Measurements from ENCODE around the gene TNS1.

Gene TNS1

GRCh38 chr2:217928324-217929181 lies 74.2 kb downstream of the TNS1 start:
- DNase-seq = no peak

GRCh38 chr2:217927601-217928323 lies 75.0 kb downstream of the TNS1 start:
- no peak for DNase-seq

- DNase-seq = no peak
These were observed 76.0 kb downstream of the TNS1 start for GRCh38 chr2:217926801-217927200.

- no peak for DNase-seq
These were observed 78.4 kb downstream of the TNS1 start for GRCh38 chr2:217924346-217924901.

DNA sequence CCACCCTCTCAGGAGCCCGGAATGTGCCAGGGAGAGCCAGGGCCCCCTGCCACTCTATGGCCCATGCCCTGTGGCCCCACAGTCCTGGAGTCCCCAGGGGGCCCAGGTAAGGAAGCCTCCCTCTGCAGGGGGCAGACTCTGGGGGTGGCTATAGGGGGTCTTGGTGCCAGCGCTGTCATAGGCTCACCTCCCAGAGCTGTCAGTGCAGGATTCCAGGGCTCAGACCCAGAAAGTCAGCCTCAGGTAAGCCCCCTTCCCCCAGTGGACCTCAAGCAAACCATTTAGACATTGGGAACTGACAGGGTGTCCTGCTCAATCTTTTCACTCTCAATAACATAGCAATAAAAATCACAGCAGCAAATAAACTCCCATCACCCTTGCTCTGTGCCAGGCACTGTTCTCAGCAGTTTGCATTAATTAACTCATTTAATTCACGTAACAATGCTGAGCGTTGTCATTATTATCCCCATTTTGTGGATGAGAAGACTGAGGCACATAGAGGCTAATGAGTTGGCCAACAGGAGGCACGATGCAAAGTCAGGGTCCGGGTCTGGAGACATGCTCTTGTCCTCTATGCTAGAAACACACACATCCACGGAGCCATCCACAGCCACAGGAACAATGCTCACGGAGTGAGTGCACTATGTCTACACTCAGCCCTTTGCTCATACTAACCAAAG lies 79.6 kb downstream of the TNS1 start:
- DNase-seq = no peak

DNA sequence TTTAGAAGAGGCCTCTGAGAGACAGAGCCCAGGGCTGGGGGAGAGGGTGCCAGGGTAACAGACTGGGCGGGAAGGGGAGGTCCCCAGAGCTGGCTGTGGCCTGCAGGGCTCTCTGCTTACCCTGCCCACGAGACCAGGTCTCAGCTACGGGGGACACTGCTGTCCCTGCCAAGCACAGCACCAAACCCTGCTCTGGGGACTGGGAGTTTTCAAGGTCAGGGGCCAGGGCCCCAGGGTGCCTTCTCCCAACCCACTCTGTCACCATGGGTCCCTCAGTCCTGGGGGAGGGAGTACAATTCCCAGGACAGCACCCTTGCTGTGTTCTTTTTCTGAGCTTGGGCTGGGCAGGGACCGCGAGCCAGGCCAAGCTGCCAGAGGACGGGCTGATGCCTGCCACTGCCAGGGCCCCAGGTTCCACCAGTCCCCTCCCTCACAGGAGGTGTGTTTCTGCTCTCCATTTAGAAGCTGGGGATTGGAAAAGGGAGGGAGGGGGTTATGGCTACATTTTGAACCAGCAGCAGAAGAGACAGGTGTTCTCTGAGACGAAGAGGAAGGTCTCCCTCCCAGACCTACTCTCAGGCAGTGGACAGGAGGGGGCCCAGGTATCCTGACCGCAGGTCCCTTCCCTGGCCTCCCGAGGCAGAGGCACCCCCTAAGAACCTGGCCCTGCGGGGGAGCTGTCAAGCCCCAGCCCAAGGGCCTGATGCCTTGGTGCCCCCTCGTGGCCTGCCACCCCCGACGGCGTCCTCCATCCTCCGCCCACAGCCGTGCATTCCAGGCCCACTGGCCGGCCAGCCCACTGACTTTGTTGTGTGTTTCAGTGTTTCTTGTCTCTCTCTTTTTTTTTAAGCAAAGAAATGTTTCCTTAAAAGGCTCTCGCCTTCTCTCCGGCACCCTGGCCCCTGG lies 80.4 kb downstream of the TNS1 start:
- DNase-seq = no peak

- DNase-seq = no peak
These were observed 81.8 kb downstream of the TNS1 start for GRCh38 chr2:217920879-217921603.

GRCh38 chr2:217919781-217920351 lies 82.9 kb downstream of the TNS1 start:
- no peak for DNase-seq

DNA sequence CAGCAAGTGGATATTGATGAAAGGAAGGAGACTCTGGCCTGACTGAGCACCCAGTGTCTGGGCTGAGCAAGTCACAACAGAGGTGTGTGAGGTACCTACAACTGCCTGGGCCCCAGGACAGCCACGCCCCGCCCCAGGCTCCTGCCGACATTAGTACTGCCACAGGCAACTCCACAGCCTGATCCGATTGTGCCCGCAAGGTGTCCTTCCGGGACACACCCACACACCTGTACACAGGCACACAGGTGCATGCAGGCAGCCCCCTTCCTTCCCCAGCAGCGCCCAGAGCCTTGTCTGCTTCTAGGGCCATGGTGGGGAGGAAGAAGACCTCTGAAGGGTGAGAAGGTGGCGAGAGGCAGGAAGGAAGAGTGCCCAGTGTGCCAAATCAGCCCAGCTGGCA lies 83.6 kb downstream of the TNS1 start:
- DNase-seq = no peak

- no peak for DNase-seq
These were observed 84.3 kb downstream of the TNS1 start for GRCh38 chr2:217918308-217919024.

DNA sequence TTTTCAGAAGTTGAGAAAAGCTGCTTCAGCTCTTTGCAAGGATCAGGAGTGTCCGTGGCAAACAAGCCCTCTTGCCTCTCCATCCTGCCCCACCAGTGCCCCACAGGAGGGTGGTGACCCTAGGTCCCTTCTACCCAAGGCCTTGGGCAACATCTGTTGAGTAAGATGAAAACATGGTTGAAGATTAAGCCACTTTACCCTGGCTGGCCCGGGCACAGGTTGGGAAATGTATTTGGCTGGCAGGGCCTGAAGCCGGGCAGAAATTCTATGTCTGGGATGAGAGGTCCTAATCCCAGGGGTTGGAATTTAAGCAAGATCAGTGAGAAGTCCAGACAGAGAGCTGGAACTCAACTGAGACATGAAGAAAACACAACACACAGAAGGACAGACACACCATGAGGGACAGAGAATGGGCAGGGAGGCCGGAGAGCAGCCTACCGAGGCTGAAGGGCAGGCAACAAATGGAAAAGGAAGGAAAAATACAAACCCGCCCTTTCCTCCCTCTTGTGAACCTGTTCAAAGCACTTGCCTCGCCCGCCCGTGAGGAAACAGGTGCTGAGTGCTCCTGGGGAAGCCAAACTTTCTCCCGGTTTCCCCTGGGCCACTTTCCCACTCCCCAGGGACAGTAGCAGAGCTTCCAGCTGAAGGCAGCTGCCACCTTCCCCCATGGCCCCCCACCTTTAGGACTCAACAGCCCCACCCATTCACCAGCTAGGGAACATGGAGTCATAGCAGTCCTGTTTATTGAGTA lies 86.1 kb downstream of the TNS1 start:
- no peak for DNase-seq

GRCh38 chr2:217915706-217916105 lies 87.1 kb downstream of the TNS1 start:
- no peak for DNase-seq

DNA sequence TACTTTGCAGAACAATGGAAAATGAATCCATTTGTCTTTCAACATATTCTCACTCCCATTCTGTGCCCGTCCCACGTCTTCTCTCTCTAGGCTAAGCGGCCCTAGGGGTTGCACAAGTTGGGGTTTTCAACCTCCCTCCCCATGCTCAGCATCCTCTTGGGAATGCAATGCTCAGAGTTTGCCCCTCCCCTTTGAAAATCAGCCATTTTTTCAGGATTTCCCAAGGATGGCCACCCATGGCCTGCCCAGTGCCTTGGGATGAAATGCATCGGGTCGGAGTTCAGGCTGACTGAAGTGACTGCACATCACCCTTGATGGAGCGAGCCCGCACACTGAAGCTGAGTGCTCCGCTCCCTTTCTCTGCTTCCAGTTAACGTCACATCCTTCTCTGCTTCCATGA lies 87.9 kb downstream of the TNS1 start:
- DNase-seq = no peak

GRCh38 chr2:217914078-217914477 lies 88.7 kb downstream of the TNS1 start:
- DNase-seq = no peak

GRCh38 chr2:217913436-217913835 lies 89.4 kb downstream of the TNS1 start:
- no peak for DNase-seq

GRCh38 chr2:217912098-217913024 lies 90.4 kb downstream of the TNS1 start:
- no peak for DNase-seq

GRCh38 chr2:217911283-217912097 lies 91.3 kb downstream of the TNS1 start:
- DNase-seq = no peak

GRCh38 chr2:217910875-217911212 lies 92.0 kb downstream of the TNS1 start:
- no peak for DNase-seq

Data from activated CD4-positive, alpha-beta T cell treated with anti-CD3 and anti-CD28 coated beads for 48 hours (primary cell).